Ishikawa (cell line): ENCODE measurements around the gene OSER1.

Experiments
- CEBPB ChIP-seq: IDR thresholded peaks from 2 replicates; pipeline ENCODE4 v1.6.1; 2012
- CREB1 ChIP-seq: IDR thresholded peaks from 2 replicates; pipeline ENCODE4 v1.6.1; 2012; ENCODE audit warnings: low read depth
- EGR1 ChIP-seq: IDR thresholded peaks from 2 replicates; pipeline ENCODE4 v1.6.1; 2012
- EP300 ChIP-seq: IDR thresholded peaks from 2 replicates; pipeline ENCODE4 v1.6.1; 2012; ENCODE audit warnings: borderline replicate concordance
- FOXM1 ChIP-seq: IDR thresholded peaks from 2 replicates; pipeline ENCODE4 v1.6.1; 2012; ENCODE audit warnings: low read depth, borderline replicate concordance
- NFIC ChIP-seq: IDR thresholded peaks from 2 replicates; pipeline ENCODE4 v1.6.1; 2012
- RAD21 ChIP-seq: IDR thresholded peaks from 2 replicates; pipeline ENCODE4 v1.6.1; 2012; ENCODE audit warnings: low read depth
- TAF1 ChIP-seq: IDR thresholded peaks from 2 replicates; pipeline ENCODE4 v1.6.1; 2012; ENCODE audit warnings: low read depth, mild to moderate bottlenecking
- TCF12 ChIP-seq: IDR thresholded peaks from 2 replicates; pipeline ENCODE4 v1.6.1; 2012; ENCODE audit warnings: low read depth
- TEAD4 ChIP-seq: IDR thresholded peaks from 2 replicates; pipeline ENCODE4 v1.6.1; 2012
- YY1 ChIP-seq: IDR thresholded peaks from 2 replicates; pipeline ENCODE4 v1.6.1; 2012; ENCODE audit warnings: low read depth
- ZBTB7A ChIP-seq: IDR thresholded peaks from 2 replicates; pipeline ENCODE4 v1.6.1; 2012; ENCODE audit warnings: low read depth
- TF ChIP-seq, protein P1 (sequence below): IDR thresholded peaks from 2 replicates; pipeline ENCODE4 v1.6.1; 2012
- TF ChIP-seq, protein P2 (sequence below): IDR thresholded peaks from 2 replicates; pipeline ENCODE4 v1.6.1; 2012
- TF ChIP-seq, protein P3 (sequence below): IDR thresholded peaks from 2 replicates; pipeline ENCODE4 v1.6.1; 2012; ENCODE audit warnings: low read depth, mild to moderate bottlenecking

OSER1 gene

DNA sequence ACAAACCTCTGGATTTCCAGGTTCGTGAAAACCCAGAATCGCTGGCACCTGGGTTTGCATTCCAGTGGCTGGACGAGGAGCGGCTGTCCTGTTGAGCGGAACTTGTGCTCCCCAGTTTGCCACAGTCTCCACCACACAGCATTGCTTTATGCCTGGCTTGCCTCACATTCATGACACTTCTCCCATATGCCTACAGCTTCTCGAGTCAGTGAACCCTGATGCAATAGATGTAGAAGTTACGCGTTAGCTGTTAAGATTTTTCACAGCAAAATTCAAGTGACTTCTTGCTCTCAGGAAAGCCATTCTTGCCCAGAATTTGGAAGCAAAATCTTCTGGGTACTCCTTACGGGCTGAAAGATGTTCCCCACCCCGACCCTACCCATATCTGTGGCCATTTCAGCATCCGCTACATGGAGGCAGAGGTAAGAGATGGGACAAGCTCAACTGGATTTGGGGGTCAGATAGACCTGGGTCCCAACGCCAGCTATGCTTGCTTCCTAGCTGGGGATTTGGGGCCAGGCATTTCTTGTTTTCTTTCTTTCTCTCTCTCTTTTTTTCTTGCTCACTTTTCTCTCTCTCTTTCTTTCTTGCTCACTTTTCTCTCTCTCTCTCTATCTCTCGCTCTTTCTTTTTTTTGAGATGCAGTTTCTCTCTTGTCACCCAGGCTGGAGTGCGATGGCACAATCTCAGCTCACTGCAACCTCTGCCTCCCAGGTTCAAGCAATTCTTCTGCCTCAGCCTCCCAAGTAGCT, 24.2 kb upstream of the OSER1 start:
- TF ChIP-seq TEAD4 (no peak), RAD21 (no peak), TCF12 (no peak), CREB1 (no peak), NFIC (no peak), FOXM1 (no peak), EP300 (no peak), YY1 (no peak), CEBPB (no peak), ZBTB7A (no peak), TAF1 (no peak), EGR1 (no peak)
- TF ChIP-seq, protein P1, sequence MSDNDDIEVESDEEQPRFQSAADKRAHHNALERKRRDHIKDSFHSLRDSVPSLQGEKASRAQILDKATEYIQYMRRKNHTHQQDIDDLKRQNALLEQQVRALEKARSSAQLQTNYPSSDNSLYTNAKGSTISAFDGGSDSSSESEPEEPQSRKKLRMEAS, result no peak
- TF ChIP-seq, protein P2, sequence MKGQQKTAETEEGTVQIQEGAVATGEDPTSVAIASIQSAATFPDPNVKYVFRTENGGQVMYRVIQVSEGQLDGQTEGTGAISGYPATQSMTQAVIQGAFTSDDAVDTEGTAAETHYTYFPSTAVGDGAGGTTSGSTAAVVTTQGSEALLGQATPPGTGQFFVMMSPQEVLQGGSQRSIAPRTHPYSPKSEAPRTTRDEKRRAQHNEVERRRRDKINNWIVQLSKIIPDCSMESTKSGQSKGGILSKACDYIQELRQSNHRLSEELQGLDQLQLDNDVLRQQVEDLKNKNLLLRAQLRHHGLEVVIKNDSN, result no peak
- TF ChIP-seq, protein P3, sequence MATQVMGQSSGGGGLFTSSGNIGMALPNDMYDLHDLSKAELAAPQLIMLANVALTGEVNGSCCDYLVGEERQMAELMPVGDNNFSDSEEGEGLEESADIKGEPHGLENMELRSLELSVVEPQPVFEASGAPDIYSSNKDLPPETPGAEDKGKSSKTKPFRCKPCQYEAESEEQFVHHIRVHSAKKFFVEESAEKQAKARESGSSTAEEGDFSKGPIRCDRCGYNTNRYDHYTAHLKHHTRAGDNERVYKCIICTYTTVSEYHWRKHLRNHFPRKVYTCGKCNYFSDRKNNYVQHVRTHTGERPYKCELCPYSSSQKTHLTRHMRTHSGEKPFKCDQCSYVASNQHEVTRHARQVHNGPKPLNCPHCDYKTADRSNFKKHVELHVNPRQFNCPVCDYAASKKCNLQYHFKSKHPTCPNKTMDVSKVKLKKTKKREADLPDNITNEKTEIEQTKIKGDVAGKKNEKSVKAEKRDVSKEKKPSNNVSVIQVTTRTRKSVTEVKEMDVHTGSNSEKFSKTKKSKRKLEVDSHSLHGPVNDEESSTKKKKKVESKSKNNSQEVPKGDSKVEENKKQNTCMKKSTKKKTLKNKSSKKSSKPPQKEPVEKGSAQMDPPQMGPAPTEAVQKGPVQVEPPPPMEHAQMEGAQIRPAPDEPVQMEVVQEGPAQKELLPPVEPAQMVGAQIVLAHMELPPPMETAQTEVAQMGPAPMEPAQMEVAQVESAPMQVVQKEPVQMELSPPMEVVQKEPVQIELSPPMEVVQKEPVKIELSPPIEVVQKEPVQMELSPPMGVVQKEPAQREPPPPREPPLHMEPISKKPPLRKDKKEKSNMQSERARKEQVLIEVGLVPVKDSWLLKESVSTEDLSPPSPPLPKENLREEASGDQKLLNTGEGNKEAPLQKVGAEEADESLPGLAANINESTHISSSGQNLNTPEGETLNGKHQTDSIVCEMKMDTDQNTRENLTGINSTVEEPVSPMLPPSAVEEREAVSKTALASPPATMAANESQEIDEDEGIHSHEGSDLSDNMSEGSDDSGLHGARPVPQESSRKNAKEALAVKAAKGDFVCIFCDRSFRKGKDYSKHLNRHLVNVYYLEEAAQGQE, result no peak

DNA sequence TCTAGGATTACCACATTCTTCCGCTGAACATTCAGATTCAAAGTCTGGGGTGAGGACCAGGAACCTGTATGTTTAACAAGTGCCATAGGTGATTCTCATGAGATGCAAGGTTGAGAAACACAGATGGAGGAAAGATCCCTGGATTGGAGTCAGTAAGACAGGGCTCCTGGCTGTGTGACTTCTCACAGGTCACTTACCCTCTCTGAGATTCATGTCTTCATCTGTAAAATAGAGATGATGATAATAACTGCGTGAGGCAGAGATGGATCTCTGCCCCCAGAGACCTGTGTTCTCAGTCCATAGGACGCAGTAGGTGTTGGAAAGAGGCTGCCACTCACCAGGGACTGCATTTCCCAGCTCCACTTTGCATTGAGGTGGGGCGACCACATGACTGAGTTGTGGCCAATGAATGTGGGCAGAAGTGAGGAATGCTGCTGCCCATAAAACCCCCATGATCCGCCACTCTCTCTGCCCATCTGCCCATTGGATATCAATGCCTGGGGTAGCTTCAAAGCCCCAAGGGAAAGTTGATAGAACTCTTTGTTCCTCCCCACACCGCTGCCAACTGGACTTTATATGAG, 23.0 kb upstream of the OSER1 start:
- TF ChIP-seq, protein P2, result peak; percentile 54
- TF ChIP-seq CREB1 (no peak), CEBPB (no peak), NFIC (no peak), ZBTB7A (no peak), YY1 (no peak), RAD21 (no peak)
- TF ChIP-seq, protein P1, result no peak

DNA sequence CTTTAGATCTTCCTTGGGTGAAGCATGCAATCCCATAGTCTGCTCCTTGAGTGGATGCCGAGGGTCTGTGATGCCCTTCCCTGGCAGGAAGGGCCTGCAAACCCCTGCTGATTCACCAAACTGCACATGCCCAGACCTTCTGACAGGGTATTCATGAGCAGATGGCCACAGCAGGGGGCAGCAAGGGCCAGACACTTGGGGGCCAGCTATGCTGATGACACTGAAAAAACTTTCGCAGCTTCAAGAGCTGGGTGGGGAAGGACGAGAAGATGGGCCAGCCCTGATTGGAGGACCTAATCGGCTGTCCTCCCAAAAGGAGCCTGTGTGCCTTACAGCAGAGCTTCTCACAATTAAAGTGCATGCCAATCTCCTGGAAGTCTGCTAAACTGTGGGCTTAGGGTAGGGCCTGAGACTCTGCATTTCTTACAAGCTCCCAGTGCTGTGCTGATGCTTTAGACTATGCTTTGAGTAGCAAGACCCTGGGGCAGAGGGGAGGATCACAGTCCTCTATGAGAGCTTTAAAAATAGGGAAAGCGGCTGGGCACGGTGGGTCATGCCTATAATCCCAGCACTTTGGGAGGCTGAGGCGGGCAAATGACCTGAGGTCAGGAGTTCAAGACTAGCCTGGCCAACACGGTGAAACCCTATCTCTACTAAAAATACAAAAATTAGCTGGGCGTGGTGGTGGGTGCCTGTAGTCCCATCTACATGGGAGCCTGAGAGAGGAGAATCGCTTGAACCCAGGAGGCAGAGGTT, 21.3 kb upstream of the OSER1 start:
- no peak for TF ChIP-seq TAF1
- TF ChIP-seq ZBTB7A, result no peak
- TF ChIP-seq CEBPB, result no peak
- TF ChIP-seq RAD21, result no peak
- TF ChIP-seq, protein P1, result no peak
- TF ChIP-seq NFIC, result no peak
- TF ChIP-seq EP300, result no peak
- no peak for TF ChIP-seq CREB1
- TF ChIP-seq TCF12, result no peak
- TF ChIP-seq, protein P2, result no peak
- TF ChIP-seq FOXM1, result no peak
- no peak for TF ChIP-seq TEAD4
- no peak for TF ChIP-seq EGR1
- no peak for TF ChIP-seq YY1

DNA sequence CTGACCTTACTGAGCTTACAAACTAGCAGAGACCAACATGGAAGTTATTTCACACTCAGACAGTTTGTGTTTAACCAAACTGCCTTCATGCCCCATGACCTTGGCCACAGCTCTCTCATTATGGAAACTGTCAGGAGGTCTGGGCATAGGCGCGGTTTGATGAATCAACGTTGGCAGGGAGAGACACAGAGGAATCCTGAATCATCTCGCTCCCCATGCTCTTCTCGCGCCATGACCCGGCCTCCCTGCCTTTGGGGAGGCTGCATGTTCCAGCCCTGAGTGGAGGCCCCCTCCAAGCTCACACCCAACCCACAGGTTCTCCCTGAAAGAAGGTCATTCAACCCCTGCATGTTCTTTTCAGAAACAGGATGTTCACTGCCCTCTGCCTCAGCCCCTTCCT, 20.6 kb upstream of the OSER1 start:
- no peak for TF ChIP-seq NFIC
- no peak for TF ChIP-seq YY1
- no peak for TF ChIP-seq ZBTB7A
- TF ChIP-seq, protein P2, result no peak
- TF ChIP-seq CREB1, result no peak
- TF ChIP-seq RAD21, result no peak
- no peak for TF ChIP-seq FOXM1
- TF ChIP-seq TEAD4, result no peak

DNA sequence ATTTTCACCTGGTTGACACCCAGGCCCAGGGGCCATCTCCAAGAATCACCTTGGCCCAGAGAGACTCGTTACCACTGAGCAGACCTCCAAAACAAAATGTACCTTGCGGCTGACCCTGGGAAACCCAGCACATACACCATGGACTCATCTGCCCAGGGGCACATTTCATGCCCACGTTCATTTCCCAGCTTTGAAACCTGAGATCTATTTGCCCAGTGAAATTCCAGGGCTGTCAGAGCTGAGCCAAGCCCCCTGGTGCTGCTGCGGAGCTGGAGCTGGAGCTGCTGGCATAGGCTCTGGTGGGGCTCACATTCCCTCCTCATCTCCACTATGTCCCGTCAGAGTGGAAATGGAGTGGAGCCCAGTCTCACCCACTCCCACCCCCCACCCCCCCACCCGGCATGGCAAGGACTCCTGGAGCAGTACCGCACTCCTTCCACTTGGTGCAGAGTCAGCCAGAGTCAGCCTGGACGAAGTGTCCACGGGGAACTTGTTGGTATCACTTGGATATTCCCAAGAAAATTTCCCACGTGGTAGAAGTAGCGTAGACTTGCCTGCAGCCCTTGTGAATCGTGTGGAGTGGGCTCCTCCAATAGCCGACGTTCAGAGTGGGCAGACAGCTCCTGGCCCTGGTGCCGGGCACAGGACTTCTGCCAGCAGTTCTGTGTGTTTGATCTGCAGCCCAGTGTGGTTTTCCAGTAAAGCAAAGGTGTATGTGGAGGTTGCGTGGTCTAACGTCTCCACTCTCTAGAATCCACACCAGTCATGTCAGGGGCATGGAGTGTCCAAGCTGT, 18.1 kb upstream of the OSER1 start:
- TF ChIP-seq YY1 (no peak), TEAD4 (peak; percentile 35; the same call in 1 of the 2 replicates), CREB1 (no peak)
- TF ChIP-seq, protein P1, result no peak
